Endothelial cell of coronary artery (primary cell): ENCODE results near the gene FAM120B. TPM values are rescaled to one million over a fixed set of nuclear protein-coding genes. Genes with fewer than 3 reads are reported as not detected.

Source experiments
- total RNA-seq: library from RNA; depleted of rRNA; stranded (reverse); fragments of >200 nt; gene quantifications from 2 replicates; pipeline ENCODE4 v1.2.3, GENCODE V29; 2014

The FAM120B gene
- 11.4 and 12.8 TPM in 2 replicates for total RNA-seq

GRCh38 chr6:170306324-170307079 is at the start of gene FAM120B:
Gene FAM120B (plus strand): TSS chr6:170306758. CDS start chr6:170317391, 10,633 bp downstream.

GRCh38 chr6:170290296-170291128 is 16.0 kb upstream of the FAM120B start, which contains the start of gene DLL1:
Gene DLL1 (minus strand): TSS chr6:170291078. CDS start chr6:170290139, 939 bp downstream.

Other genes starting within 250 kb of the FAM120B start
- gene DLL1, start 15.7 kb upstream of the FAM120B start, total RNA-seq: 0.75 and 2.4 TPM in 2 replicates
- 303 and 359 TPM in 2 replicates for gene PSMB1, start 246.5 kb downstream of the FAM120B start, total RNA-seq
- gene TBP, start 247.6 kb downstream of the FAM120B start, total RNA-seq: 8.4 and 10.4 TPM in 2 replicates